ENCODE measurements around the gene GPR55.
"Not testable (repeated sequence)": the region's sequence is repeated elsewhere in the genome, so short reads cannot be mapped to it uniquely, and the experiment has no call there.

The GPR55 gene

GRCh38 chr2:230949966-230950873 lies 25.2 kb upstream of the GPR55 start:
- DNase-seq = no peak

GRCh38 chr2:230947908-230948365 lies 22.9 kb upstream of the GPR55 start:
- no peak for DNase-seq

GRCh38 chr2:230947235-230947576 lies 22.2 kb upstream of the GPR55 start:
- no peak for DNase-seq

GRCh38 chr2:230946429-230947234 lies 21.6 kb upstream of the GPR55 start:
- no peak for DNase-seq

GRCh38 chr2:230944757-230945372 lies 19.8 kb upstream of the GPR55 start:
- no peak for DNase-seq

- peak; percentile 57 to 58 for DNase-seq
Observed at GRCh38 chr2:230944123-230944653, 19.1 kb upstream of the GPR55 start.

- peak; percentile 37 to 68 for DNase-seq
Observed at GRCh38 chr2:230942920-230943896, 18.2 kb upstream of the GPR55 start.

GRCh38 chr2:230942371-230942770 lies 17.3 kb upstream of the GPR55 start:
- DNase-seq = no peak

GRCh38 chr2:230941202-230942180 lies 16.4 kb upstream of the GPR55 start:
- peak in 1 of 2 donors; percentile 13 for DNase-seq

- peak in 1 of 2 donors; percentile 17 for DNase-seq
Observed at GRCh38 chr2:230940471-230940815, 15.4 kb upstream of the GPR55 start.

GRCh38 chr2:230939691-230940470 lies 14.8 kb upstream of the GPR55 start:
- peak in 1 of 2 donors; percentile 15 for DNase-seq

- DNase-seq = peak in 1 of 2 donors; percentile 10
Observed at GRCh38 chr2:230939066-230939591, 14.1 kb upstream of the GPR55 start.

- DNase-seq = no peak
Observed at GRCh38 chr2:230938516-230939065, 13.5 kb upstream of the GPR55 start.

GRCh38 chr2:230938098-230938497 lies 13.1 kb upstream of the GPR55 start:
- DNase-seq = no peak

GRCh38 chr2:230937362-230937761 lies 12.3 kb upstream of the GPR55 start:
- DNase-seq = no peak

GRCh38 chr2:230936243-230936642 lies 11.2 kb upstream of the GPR55 start:
- DNase-seq = not testable (repeated sequence)

- no peak for DNase-seq
Observed at GRCh38 chr2:230935130-230935430, 10.0 kb upstream of the GPR55 start.

- DNase-seq = peak in 1 of 2 donors; percentile 14
Observed at GRCh38 chr2:230934231-230935129, 9.4 kb upstream of the GPR55 start.
